Gastrocnemius medialis (tissue), 4 donors: ENCODE measurements around the gene RPGR. TPM values are rescaled to one million over a fixed set of nuclear protein-coding genes. Genes with fewer than 3 reads are reported as not detected.

Source experiments
- ATAC-seq, 2 donors: fragments of 150-250 bp; one replicate each; pipeline ENCODE4 v1.9.1; 2016
- DNase-seq, 2 donors: peaks; one replicate each; pipeline ENCODE4 v3.0.0-alpha.2; 2019
- H3K27ac ChIP-seq, 4 donors: fragments of 200-600 bp; sonication (generic); 1 replicate in 1 of 4; 2 replicates in 3 of 4; pipeline ENCODE4 v1.5.1; 2016 to 2018; ENCODE audit warnings: mild to moderate bottlenecking in 2 of 4, moderate library complexity in 1 of 4
- H3K27me3 ChIP-seq, 3 donors: fragments of 200-600 bp; sonication (generic) in 2 of 3; 1 replicate in 1 of 3; 2 replicates in 2 of 3; pipeline versions ENCODE4 v1.5.1 to v1.6.0; 2016 to 2019; ENCODE audit warnings: mild to moderate bottlenecking in 1 of 3, moderate library complexity in 1 of 3
- H3K36me3 ChIP-seq, 2 donors: fragments of 200-600 bp; sonication (generic) in 1 of 2; one replicate each; pipeline ENCODE4 v1.5.1; 2017 to 2018
- H3K4me1 ChIP-seq, 2 donors: fragments of 200-600 bp; sonication (generic) in 1 of 2; one replicate each; pipeline ENCODE4 v1.5.1; 2016 to 2017; ENCODE audit warnings: mild to moderate bottlenecking in 2 of 2
- H3K4me3 ChIP-seq, 4 donors: fragments of 200-600 bp; sonication (generic) in 3 of 4; 1 replicate in 1 of 4; 2 replicates in 3 of 4; pipeline ENCODE4 v1.5.1; 2016 to 2019; ENCODE audit warnings: mild to moderate bottlenecking in 2 of 4
- H3K9me3 ChIP-seq, 3 donors: fragments of 200-600 bp; sonication (generic) in 2 of 3; 1 replicate in 1 of 3; 2 replicates in 2 of 3; pipeline ENCODE4 v1.5.1; 2016 to 2019
- CTCF ChIP-seq, 5 experiments: fragments of 450-650 bp in 3 of 5; fragments of 200-600 bp in 2 of 5; sonication (generic) in 2 of 5; IDR thresholded peaks in 4 of 5; conservative IDR thresholded peaks in 1 of 5; 1 replicate in 4 of 5; 2 replicates in 1 of 5; pipeline ENCODE4 v1.5.1; 2016 to 2019; ENCODE audit warnings: antibody characterized with exemption in 5 of 5, mild to moderate bottlenecking in 3 of 5, moderate library complexity in 3 of 5
- POLR2A ChIP-seq, 2 donors: fragments of 450-650 bp; IDR thresholded peaks; one replicate each; pipeline ENCODE4 v1.6.1; 2017; ENCODE audit warnings: antibody characterized with exemption in 2 of 2, mild to moderate bottlenecking in 2 of 2, moderate library complexity in 2 of 2
- in situ Hi-C, 4 donors: fragments of 200-750 bp; cut with MboI; loops; one replicate each; pipeline versions ENCODE4 v1.15.0 to v1.8.0; 2017; ENCODE audit warnings: low sequenced_read_pairs in 4 of 4
- intact Hi-C: fragments of 100-400 bp; cut with DNase I; formaldehyde crosslinking; loops from one replicate; pipeline ENCODE4 v1.15.1; 2023; ENCODE audit warnings: low total_unique reads
- total RNA-seq, 4 donors: library from RNA; depleted of rRNA; stranded (reverse); fragments of >200 nt; gene quantifications; one replicate each; pipeline versions ENCODE4 v1.1.0 to v1.2.3, GENCODE V29; 2016

Gene RPGR
- total RNA-seq, 4 donors from 2014 or later = 10.5 to 28.7 (median 13.7) TPM

DNA sequence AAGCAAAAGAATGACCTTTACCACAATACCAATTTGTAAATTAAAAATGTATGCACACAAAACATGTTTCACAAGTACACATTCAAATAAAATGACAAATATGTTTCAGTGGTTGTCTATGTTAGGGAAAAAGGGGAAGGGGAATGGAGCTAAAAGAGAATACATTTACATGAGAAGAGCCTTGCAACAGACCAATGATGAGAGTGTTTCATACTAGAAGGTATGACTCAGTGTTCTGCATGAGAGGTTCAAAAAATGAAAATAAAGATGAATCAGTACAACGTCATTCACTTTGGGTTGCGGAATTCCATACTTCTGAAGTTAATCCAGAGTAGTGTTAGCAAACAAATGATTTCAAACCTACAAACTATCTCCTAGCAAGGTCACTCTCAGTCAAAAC, 51.7 kb downstream of the RPGR start:
- TF ChIP-seq CTCF (IDR thresholded peaks at IDR 0.05 in 4 of 5, conservative IDR thresholded peaks at IDR 0.05 in 1 of 5) (no peak), POLR2A (IDR thresholded peaks at IDR 0.05) (no peak)
- H3K27ac ChIP-seq = no peak overlapping the region
- intact Hi-C loops = no loop called here
- H3K4me1 ChIP-seq = no peaks in the 10 kb centered on the region
- no peaks in the 10 kb centered on the region for H3K36me3 ChIP-seq
- no peaks in the 10 kb centered on the region for H3K27me3 ChIP-seq
- H3K4me3 ChIP-seq = no peak overlapping the region
- in situ Hi-C loops = no loop called here
- no peaks in the 10 kb centered on the region for H3K9me3 ChIP-seq
- DNase-seq = no peak
- no peak for ATAC-seq

GRCh38 chrX:38273453-38273852, 53.9 kb downstream of the RPGR start:
- Histone ChIP-seq H3K4me1 (no peaks in the 10 kb centered on the region), H3K27ac (no peak overlapping the region), H3K9me3 (no peaks in the 10 kb centered on the region), H3K27me3 (no peaks in the 10 kb centered on the region), H3K36me3 (no peaks in the 10 kb centered on the region), H3K4me3 (no peak overlapping the region)
- TF ChIP-seq CTCF (IDR thresholded peaks at IDR 0.05 in 4 of 5, conservative IDR thresholded peaks at IDR 0.05 in 1 of 5) = no peak
- TF ChIP-seq POLR2A (IDR thresholded peaks at IDR 0.05) = no peak
- in situ Hi-C loops (no loop called here), intact Hi-C loops (no loop called here)
- DNase-seq = no peak
- no peak for ATAC-seq

DNA sequence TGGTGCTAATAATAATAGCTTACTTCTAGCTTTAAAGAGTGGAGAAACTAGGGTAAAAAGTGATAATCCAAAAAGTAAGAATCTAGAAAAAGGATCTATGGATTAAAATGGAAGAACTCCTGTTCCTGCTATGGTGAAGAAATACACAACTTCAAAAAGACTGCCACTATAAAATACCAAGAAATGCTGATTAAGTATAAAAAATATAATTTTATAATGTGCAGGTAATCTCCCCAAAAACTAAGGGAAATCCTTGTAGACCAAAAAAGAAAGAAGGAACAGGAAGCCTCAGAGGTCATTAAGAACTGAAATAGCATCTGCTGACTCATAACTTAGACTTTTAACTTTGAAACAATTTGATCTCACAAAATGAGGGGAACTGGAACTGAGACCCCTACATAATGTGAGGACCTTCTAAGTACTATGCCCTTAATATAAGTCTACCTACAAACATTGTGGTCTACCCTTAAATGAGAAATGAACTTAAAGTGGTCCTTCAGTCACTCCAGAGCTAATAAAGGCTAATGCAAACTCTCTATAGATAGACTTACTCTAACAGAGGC, 56.1 kb downstream of the RPGR start:
- intact Hi-C loops (no loop called here), in situ Hi-C loops (no loop called here)
- Histone ChIP-seq H3K27ac (no peak overlapping the region), H3K36me3 (no peaks in the 10 kb centered on the region), H3K4me1 (no peaks in the 10 kb centered on the region), H3K4me3 (no peak overlapping the region), H3K9me3 (no peaks in the 10 kb centered on the region), H3K27me3 (no peaks in the 10 kb centered on the region)
- ATAC-seq = no peak
- TF ChIP-seq POLR2A (IDR thresholded peaks at IDR 0.05) (no peak), CTCF (IDR thresholded peaks at IDR 0.05 in 4 of 5, conservative IDR thresholded peaks at IDR 0.05 in 1 of 5) (no peak)
- no peak for DNase-seq

- no peaks in the 10 kb centered on the region for H3K36me3 ChIP-seq
- no peak for DNase-seq
- TF ChIP-seq CTCF (IDR thresholded peaks at IDR 0.05 in 4 of 5, conservative IDR thresholded peaks at IDR 0.05 in 1 of 5) (no peak), POLR2A (IDR thresholded peaks at IDR 0.05) (no peak)
- no peak overlapping the region for H3K4me3 ChIP-seq
- intact Hi-C loops = no loop called here
- no peaks in the 10 kb centered on the region for H3K9me3 ChIP-seq
- H3K27ac ChIP-seq = no peak overlapping the region
- no peaks in the 10 kb centered on the region for H3K27me3 ChIP-seq
- no peak for ATAC-seq
- in situ Hi-C loops = no loop called here
- H3K4me1 ChIP-seq = no peaks in the 10 kb centered on the region
Measured at GRCh38 chrX:38268011-38268410, 59.3 kb downstream of the RPGR start.
